GM12872 (cell line): Measurements from ENCODE around the gene SLC12A6.

Experiments used
- TF ChIP-seq, protein P1 (sequence below): IDR thresholded peaks from 3 replicates; pipeline ENCODE4 v1.5.1; 2011; ENCODE audit warnings: low read depth, mild to moderate bottlenecking, low read length, moderate library complexity; ENCODE audit not compliant: insufficient read depth

The SLC12A6 gene

DNA sequence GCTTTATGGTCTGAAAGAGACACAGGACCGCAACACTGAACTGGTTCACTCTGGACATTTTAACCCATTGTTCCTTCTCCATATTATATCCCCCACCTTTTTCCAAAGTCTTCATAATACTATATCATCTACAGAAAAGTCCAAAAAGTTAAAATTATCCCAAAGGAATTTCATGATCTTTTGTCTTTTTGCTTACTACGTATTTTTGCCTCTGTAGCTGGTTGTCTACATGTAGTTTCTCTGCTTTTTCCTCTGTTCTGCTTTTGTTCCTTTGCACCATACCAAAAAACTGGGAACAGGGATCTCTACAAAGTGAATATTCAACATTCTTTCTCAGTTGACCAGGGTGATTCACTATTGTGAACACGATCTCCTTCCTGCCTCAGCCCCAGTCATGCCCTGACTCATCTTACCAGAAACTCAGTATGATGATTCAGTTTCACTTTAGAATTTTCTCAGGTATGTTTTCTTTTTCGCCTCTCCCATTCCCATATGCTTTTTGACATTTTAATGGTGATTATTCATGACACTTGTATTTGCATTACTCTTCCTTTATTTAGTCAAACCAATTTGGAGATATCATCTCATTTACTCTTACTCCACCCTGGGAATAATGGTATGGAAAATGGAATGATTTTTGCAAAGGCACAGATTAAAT, 98.3 kb downstream of the SLC12A6 start:
- TF ChIP-seq, protein P1, sequence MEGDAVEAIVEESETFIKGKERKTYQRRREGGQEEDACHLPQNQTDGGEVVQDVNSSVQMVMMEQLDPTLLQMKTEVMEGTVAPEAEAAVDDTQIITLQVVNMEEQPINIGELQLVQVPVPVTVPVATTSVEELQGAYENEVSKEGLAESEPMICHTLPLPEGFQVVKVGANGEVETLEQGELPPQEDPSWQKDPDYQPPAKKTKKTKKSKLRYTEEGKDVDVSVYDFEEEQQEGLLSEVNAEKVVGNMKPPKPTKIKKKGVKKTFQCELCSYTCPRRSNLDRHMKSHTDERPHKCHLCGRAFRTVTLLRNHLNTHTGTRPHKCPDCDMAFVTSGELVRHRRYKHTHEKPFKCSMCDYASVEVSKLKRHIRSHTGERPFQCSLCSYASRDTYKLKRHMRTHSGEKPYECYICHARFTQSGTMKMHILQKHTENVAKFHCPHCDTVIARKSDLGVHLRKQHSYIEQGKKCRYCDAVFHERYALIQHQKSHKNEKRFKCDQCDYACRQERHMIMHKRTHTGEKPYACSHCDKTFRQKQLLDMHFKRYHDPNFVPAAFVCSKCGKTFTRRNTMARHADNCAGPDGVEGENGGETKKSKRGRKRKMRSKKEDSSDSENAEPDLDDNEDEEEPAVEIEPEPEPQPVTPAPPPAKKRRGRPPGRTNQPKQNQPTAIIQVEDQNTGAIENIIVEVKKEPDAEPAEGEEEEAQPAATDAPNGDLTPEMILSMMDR = no peak

DNA sequence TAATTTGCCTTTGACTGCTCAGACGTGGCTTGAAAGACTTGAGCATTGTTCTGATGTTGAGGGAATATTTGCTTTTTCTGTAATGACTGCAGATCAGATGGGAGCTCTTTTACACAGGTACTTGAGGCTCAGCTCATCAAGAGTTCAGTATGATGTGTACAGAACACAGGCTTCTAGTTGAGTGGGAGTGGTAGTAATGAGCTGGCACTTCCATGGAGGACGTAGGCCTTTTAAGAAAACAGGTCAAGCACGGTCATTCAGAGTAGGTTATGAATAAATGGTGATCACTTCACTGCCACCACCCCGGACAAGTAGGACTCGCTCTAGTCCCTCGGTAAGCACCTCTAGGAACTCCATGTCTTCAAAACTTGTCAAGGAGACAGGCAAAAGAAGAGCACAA, 104.0 kb downstream of the SLC12A6 start:
- TF ChIP-seq, protein P1 = no peak

DNA sequence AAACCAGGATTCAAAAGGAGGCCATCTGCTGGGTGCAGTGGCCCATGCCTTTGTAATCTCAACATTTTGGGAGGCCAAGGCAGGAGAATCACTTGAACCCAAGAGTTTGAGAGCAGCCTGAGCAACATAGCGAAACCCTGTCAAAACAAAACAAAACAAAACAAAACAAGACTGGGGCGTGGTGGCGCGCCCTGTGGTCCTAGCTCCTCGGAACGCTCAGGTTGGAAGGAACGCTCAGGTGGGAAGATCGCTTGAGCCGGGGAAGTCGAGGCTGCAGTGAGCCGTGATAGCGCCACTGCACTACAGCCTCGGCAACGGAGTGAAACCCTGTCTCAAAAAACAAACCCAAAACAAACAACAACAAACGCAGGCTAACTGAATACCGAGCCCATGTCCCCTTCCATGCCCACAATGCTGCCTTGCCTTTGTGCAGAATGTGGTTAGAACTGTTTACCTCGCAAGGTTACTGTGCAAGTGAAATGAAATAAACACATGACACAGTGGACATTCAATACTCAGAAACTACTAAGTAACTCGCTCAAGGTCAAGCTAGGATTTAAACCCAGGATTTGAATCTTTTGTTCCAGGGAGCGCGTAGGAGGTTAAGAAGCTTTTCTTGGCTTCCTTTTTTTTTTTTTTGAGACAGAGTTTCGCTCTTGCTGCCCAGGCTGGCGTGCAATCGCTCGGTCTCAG, 113.5 kb downstream of the SLC12A6 start:
- TF ChIP-seq, protein P1 = no peak

DNA sequence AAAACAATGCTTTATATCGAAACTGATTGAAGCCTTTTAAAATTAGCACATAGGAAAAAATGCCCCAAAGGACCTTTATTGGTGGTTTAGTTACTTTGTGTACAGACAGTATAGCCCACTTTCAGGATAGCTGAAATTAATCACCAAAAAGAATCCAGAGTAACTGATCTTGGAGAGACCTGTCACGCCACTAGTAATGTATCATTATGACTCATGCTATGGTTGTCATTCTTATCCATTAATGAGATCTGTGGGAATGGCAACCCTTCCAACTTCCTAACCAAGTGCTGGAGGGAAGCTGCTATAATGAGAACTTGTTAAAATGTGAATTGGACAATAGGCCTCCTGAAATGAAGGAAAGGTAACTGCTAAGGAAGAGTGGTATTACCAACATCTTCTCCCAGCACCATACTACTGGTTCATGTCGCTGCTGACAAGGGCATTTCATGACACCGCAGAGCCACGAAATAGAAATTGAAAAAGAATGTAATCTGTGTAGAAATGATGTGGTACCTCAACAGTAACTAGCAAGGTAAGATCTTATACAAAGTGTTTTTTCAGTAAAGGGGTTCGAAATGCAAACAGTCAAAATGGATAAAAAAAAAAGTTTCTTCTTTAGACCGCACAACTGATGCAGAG, 119.9 kb downstream of the SLC12A6 start:
- TF ChIP-seq, protein P1 = no peak

DNA sequence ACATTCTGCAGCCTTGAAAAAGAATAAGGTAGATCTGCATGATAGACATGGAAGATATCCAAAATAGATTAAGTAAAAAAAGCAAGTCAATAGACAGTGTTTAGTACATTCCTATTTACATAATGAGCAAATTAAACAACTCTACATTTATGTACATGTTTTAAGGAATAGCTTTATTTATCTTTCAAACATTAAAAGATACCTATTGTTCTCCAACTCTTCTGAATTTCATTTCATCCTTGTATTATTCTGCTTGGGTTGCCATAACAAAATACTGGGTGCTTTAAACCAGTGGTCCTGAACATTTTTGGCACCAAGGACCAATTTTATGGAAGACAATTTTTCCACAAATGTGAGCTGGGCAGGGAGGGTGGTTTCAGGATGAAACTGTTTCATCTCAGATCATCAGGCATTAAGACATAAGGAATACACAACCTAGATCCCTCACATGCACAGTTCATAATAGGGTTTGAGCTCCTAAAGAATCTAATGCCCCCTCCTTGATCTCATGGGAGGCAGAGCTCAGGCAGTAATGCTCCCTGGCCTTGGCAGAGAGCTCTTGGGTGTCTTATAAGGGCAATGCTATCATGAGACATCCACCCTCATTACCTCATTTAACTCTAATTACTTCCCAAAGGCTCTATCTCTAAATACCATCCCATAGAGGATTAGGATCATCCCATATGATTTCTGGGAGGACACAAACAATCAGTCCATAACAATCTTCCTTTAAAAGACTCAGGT, 120.9 kb downstream of the SLC12A6 start:
- TF ChIP-seq, protein P1 = no peak

DNA sequence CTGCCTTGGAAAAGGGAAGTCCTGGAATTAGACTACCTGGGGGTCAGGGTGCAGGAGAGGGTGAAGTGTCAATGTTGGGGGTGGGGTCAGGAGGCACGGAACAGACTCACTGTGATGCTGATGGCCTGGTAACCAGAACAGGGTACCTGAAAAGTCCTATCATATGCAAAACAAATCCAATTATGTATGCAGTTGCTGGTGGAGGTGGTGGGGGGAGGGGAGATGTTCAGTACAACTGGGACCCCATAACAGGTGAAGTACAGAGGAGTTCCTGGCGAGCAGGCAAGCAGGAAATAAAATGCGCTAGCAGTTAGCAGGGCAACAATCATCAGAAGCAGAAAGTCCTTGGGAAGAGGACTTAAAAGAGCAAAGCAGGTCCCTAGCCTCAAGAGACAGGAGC, 123.4 kb downstream of the SLC12A6 start:
- TF ChIP-seq, protein P1 = no peak

DNA sequence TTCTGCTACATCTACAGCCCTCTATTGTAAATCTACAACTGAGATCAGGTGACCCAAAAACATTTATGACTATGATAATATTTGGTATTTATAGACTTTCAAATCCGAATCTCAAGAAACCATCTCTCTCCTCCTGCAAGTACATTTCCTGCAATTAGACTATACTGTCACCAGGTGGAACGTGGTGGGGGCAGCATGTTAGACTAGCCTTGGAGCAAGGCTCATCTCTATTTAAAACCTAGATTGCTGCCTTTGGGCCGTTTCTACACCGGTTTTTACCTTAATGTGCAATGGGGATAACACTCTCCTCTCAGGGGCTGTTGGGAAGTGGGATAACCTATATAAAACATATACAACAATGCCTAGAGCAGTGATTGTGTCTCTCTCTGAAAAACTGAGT, 123.9 kb downstream of the SLC12A6 start:
- TF ChIP-seq, protein P1 = no peak
